PFSK-1 (cell line): ENCODE data around the gene B3GNT9.

Experiments
- FOXP2 ChIP-seq: optimal IDR thresholded peaks from 2 replicates; pipeline ENCODE3; 2011; ENCODE audit warnings: borderline replicate concordance, control low read depth, inconsistent platforms; ENCODE audit not compliant: insufficient read depth; ENCODE audit errors: extremely low read length, extremely low read depth
- POLR2AphosphoS5 ChIP-seq: IDR thresholded peaks from 2 replicates; pipeline ENCODE4 v1.6.1; 2012; ENCODE audit warnings: low read depth, mild to moderate bottlenecking, control low read depth, low read length, moderate library complexity
- SIN3A ChIP-seq: IDR thresholded peaks from 2 replicates; pipeline ENCODE4 v1.6.1; 2012; ENCODE audit warnings: mild to moderate bottlenecking, low read length, moderate library complexity, borderline replicate concordance; ENCODE audit not compliant: insufficient read depth
- TAF1 ChIP-seq: IDR thresholded peaks from 2 replicates; pipeline ENCODE4 v1.6.1; 2012; ENCODE audit warnings: low read length, control low read depth, borderline replicate concordance; ENCODE audit not compliant: insufficient read depth
- TF ChIP-seq, protein P1 (sequence below), 2 experiments: IDR thresholded peaks; 2 replicates each; pipeline versions ENCODE4 v1.6.1 to v1.8.0; 2011 to 2012; ENCODE audit warnings: low read depth in 2 of 2, low read length in 2 of 2, control low read depth in 1 of 2, inconsistent platforms in 1 of 2, mild to moderate bottlenecking in 1 of 2, moderate library complexity in 1 of 2; ENCODE audit not compliant: insufficient read depth in 1 of 2

GRCh38 chr16:67169011-67169451, 18.2 kb upstream of the B3GNT9 start:
- no peak for TF ChIP-seq POLR2AphosphoS5
- TF ChIP-seq, protein P1, sequence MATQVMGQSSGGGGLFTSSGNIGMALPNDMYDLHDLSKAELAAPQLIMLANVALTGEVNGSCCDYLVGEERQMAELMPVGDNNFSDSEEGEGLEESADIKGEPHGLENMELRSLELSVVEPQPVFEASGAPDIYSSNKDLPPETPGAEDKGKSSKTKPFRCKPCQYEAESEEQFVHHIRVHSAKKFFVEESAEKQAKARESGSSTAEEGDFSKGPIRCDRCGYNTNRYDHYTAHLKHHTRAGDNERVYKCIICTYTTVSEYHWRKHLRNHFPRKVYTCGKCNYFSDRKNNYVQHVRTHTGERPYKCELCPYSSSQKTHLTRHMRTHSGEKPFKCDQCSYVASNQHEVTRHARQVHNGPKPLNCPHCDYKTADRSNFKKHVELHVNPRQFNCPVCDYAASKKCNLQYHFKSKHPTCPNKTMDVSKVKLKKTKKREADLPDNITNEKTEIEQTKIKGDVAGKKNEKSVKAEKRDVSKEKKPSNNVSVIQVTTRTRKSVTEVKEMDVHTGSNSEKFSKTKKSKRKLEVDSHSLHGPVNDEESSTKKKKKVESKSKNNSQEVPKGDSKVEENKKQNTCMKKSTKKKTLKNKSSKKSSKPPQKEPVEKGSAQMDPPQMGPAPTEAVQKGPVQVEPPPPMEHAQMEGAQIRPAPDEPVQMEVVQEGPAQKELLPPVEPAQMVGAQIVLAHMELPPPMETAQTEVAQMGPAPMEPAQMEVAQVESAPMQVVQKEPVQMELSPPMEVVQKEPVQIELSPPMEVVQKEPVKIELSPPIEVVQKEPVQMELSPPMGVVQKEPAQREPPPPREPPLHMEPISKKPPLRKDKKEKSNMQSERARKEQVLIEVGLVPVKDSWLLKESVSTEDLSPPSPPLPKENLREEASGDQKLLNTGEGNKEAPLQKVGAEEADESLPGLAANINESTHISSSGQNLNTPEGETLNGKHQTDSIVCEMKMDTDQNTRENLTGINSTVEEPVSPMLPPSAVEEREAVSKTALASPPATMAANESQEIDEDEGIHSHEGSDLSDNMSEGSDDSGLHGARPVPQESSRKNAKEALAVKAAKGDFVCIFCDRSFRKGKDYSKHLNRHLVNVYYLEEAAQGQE (IDR thresholded peaks at IDR 0.05; ENCODE audit: insufficient read depth in 1 of 2, low read depth in 2 of 2, low read length in 2 of 2): peak in 1 of 2 experiments; percentile 60; a peak in 1 of 4 replicates
- no peak for TF ChIP-seq TAF1
- no peak for TF ChIP-seq FOXP2
- TF ChIP-seq SIN3A: no peak
